Activated CD4-positive, alpha-beta T cell treated with anti-CD3 and anti-CD28 coated beads, Interleukin-2, amount 10 ng/mL, durations not matched to agents 24 days and 14 days (primary cell): ENCODE measurements around the gene SLC7A9. TPM values are rescaled to one million over a fixed set of nuclear protein-coding genes. Genes with fewer than 3 reads are reported as not detected.

Source experiments
- DNase-seq: peaks from one replicate; pipeline ENCODE4 v3.0.0; 2022
- H3K27ac Mint-ChIP-seq: one replicate; pipeline ENCODE4 v1.8.0; 2022; ENCODE audit warnings: mild to moderate bottlenecking, mixed read lengths
- H3K27me3 Mint-ChIP-seq: one replicate; pipeline ENCODE4 v1.8.0; 2022; ENCODE audit warnings: mixed read lengths
- H3K36me3 Mint-ChIP-seq: one replicate; pipeline ENCODE4 v1.8.0; 2022; ENCODE audit warnings: low read depth, mild to moderate bottlenecking, mixed read lengths
- H3K4me1 Mint-ChIP-seq: one replicate; pipeline ENCODE4 v1.8.0; 2021; ENCODE audit warnings: mixed read lengths
- H3K4me3 Mint-ChIP-seq: one replicate; pipeline ENCODE4 v1.8.0; 2022; ENCODE audit warnings: mild to moderate bottlenecking, moderate library complexity, mixed read lengths
- H3K9me3 Mint-ChIP-seq: one replicate; pipeline ENCODE4 v1.8.0; 2021; ENCODE audit warnings: mixed read lengths
- intact Hi-C: fragments of 100-400 bp; cut with micrococcal nuclease; formaldehyde crosslinking; loops from one replicate; pipeline ENCODE4 v1.15.1; 2023
- total RNA-seq: library from RNA; stranded (reverse); gene quantifications from 2 replicates; pipeline ENCODE4 v1.2.3, GENCODE V29; 2022

Gene SLC7A9
- 0.12 TPM in 1 of 2 replicates, not detected in the other for total RNA-seq

DNA sequence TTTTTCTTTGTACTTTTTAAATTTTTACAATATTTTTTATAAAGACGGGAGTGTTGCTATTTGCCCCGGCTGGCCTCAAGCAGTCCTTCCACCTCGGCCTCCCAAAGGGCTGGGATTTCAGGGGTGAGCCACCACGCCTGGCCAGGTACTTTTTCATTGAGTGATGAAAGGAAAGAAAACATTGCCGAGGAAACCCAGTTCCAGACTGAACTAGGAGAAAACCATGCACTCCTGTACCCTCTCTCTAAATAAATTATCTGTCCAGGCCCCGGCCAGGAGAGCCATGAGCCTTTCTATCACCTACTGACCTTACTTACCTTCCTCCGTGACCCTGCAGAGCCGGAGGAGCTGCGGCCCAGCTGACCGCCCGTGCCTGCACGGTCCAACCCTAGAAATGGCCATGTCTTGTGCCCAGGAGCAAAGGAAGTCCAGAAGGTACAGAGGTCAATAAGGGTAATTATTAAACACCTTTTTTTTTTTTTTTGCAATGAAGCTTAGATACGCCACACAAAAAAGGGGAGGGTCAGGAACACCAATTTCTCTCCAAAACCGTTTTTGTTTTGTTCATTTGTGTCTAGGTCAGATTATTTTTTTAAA is at the start of gene SLC7A9:
Gene SLC7A9, minus strand, starts transcription at position 399 of the 597 bp plus-strand sequence. CDS start 1,233 bp downstream, outside the sequence.
- no peak for DNase-seq
- no peak within 1 kb of the TSS for H3K27ac Mint-ChIP-seq
- no peaks in the 10 kb centered on the region for H3K36me3 Mint-ChIP-seq
- H3K27me3 Mint-ChIP-seq: no peaks in the 10 kb centered on the region
- intact Hi-C loops: no loop called here
- no peaks in the 10 kb centered on the region for H3K9me3 Mint-ChIP-seq
- H3K4me3 Mint-ChIP-seq: no peak within 1 kb of the TSS
- no peaks in the 10 kb centered on the region for H3K4me1 Mint-ChIP-seq

DNA sequence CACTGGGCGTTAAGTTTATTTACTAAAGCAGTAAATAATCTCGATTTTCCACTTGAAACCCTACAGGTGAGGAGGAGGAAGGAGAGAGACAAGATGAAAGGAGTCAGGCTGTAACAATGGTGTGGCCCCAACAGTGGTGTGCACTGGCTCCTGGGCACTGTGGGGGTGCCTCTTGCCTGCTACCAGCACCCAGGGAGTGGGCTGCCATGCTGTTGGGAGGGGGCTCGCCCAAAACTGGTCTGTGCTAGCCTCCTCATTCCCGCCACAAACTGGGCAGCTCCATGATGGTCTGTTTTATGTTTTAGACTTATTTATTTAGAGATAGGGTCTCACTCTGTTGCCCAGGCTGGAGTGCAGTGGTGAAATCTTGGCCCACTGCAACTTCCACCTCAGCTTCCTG is 49.8 kb upstream of the SLC7A9 start:
- H3K36me3 Mint-ChIP-seq: peaks cover 5% of the 10 kb centered on the region
- peaks cover 10% of the 10 kb centered on the region for H3K4me1 Mint-ChIP-seq
- H3K4me3 Mint-ChIP-seq: no peak overlapping the region
- no peaks in the 10 kb centered on the region for H3K9me3 Mint-ChIP-seq
- DNase-seq: no peak
- intact Hi-C loops: no loop called here
- no peak overlapping the region for H3K27ac Mint-ChIP-seq
- H3K27me3 Mint-ChIP-seq: no peaks in the 10 kb centered on the region

DNA sequence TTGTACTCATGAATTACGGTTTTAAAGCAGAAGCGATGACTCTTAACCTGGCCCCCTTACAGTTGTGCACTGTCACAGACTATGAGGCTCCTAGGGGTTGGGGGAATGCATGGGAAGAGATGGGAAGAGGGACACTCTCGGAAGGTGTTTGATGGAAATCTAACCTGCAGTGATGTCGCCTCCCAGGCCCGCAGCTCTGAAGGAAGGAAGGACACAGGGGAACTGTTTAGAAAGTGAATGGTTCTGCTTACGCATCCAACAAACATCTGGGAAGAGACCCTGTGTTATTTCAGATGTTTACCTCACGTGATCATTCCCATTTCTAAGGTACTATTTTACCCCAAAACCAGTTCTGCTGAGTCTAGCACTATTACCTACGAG is 48.0 kb upstream of the SLC7A9 start:
- Mint-ChIP-seq H3K4me3 (no peak overlapping the region), H3K27ac (peak overlapping the region; percentile 41), H3K36me3 (peaks cover 3% of the 10 kb centered on the region), H3K4me1 (peaks cover 10% of the 10 kb centered on the region), H3K9me3 (no peaks in the 10 kb centered on the region), H3K27me3 (no peaks in the 10 kb centered on the region)
- DNase-seq: no peak
- intact Hi-C loops: no loop called here

DNA sequence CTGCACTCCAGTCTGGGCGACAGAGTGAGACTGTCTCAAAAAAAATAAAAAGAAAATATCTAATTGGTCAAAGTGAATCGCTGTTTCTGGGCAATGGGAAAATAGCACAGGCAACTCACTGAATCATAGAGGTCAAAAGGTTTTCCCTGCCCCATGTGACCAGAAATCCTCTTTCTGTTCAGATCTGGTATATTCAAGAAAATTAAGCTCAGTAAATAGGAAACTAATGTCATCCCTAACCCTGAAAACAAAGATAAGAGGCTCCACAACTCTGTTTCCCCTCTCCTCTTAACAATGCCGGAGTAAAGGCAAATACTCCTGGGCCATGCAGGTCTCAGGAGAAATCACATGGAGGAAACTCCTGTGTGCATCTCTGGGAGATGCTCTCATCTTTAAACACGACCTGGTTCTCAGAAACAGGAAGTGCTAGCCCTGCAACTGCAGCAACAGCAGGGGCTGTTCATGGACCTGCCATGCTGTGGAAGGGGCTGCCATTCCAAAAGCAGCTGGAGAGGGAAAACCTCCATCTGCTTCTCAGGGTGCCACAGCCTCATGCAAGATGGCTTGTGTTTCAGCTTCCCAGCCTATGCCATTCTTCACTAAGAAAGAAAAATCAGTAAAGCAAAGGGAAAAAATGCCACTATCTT is 47.5 kb upstream of the SLC7A9 start:
- H3K27me3 Mint-ChIP-seq: no peaks in the 10 kb centered on the region
- H3K36me3 Mint-ChIP-seq: peaks cover 3% of the 10 kb centered on the region
- DNase-seq: no peak
- H3K4me3 Mint-ChIP-seq: no peak overlapping the region
- H3K9me3 Mint-ChIP-seq: no peaks in the 10 kb centered on the region
- no peak overlapping the region for H3K27ac Mint-ChIP-seq
- peaks cover 10% of the 10 kb centered on the region for H3K4me1 Mint-ChIP-seq
- intact Hi-C loops: no loop called here

DNA sequence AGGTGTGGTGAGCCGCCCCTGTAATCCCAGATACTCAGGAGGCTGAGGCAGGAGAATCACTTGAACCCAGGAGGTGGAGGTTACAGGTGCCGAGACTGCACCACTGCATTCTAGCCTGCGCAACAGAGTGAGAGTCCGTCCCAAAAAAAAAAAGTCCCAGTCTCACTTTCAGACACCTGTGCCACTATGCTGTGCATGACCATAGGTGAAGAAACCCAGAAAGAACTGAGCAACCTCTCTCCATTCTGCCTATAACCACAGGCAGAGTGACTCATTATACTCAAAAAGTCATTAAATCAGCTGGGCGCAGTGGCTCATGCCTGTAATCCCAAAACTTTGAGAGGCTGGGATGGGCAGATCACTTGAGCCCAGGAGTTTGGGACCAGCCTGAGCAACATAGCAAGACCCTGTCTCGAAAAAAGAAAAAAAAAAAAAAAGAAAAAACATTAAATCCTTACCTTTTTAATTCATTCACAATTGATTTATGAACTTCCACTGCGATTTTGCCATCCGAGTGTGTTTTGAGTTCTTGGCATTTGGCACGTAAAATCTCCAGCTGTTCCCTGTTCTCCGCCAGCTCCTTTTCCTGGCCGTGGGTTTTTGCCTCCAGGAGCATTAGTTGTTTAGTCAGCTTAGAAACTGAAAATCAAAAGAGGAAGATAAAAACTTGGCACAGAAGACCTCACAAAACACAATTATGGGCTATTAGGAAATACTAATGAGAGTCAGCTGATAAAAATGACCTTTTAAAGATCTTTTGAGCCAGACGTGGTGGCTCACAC is 45.5 kb upstream of the SLC7A9 start:
- Mint-ChIP-seq H3K36me3 (no peaks in the 10 kb centered on the region), H3K4me1 (peaks cover 7% of the 10 kb centered on the region), H3K27me3 (no peaks in the 10 kb centered on the region), H3K9me3 (no peaks in the 10 kb centered on the region), H3K27ac (no peak overlapping the region), H3K4me3 (no peak overlapping the region)
- no peak for DNase-seq
- intact Hi-C loops: no loop called here

DNA sequence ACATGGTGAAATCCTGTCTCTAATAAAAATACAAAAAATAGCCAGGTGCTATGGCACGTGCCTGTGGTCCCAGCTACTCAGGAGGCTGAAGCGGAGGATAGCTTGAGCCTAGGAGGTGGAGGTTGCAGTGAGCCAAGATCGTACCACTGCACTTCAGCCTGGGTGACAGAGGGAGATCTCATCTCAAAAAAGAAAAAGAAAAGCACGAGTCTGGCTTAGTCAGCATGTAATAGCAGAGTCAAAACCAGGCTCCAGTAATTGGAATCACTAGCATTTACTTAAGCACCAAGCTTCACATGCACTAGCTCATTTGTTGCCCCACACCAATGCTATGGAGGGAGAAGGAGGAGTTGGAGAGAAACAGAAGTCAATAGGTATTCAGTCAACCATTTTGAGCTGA is 41.9 kb upstream of the SLC7A9 start:
- no peaks in the 10 kb centered on the region for H3K27me3 Mint-ChIP-seq
- H3K4me3 Mint-ChIP-seq: no peak overlapping the region
- no peaks in the 10 kb centered on the region for H3K4me1 Mint-ChIP-seq
- no peak overlapping the region for H3K27ac Mint-ChIP-seq
- intact Hi-C loops: no loop called here
- peaks cover 2% of the 10 kb centered on the region for H3K36me3 Mint-ChIP-seq
- H3K9me3 Mint-ChIP-seq: no peaks in the 10 kb centered on the region
- no peak for DNase-seq

DNA sequence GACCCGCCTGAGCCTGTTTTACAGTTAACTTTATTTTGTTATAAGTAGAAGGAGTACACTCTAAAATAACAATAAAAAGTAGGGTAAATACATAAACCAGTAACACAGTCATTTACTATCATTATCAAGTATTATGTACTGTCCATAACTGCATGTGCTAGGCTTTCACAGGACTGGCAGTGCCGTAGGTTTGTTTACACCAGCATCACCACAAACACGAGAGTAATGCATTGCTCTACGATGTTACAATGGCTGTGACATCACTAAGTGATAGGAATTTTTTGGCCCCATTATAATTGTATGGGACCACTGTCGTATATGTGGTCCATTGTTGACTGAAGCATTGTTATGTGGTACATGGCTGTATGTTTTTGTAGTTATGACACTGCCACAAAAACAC is 41.3 kb upstream of the SLC7A9 start:
- no peak for DNase-seq
- Mint-ChIP-seq H3K36me3 (peaks cover 4% of the 10 kb centered on the region), H3K9me3 (no peaks in the 10 kb centered on the region), H3K4me1 (no peaks in the 10 kb centered on the region), H3K4me3 (no peak overlapping the region), H3K27ac (no peak overlapping the region), H3K27me3 (no peaks in the 10 kb centered on the region)
- intact Hi-C loops: no loop called here

DNA sequence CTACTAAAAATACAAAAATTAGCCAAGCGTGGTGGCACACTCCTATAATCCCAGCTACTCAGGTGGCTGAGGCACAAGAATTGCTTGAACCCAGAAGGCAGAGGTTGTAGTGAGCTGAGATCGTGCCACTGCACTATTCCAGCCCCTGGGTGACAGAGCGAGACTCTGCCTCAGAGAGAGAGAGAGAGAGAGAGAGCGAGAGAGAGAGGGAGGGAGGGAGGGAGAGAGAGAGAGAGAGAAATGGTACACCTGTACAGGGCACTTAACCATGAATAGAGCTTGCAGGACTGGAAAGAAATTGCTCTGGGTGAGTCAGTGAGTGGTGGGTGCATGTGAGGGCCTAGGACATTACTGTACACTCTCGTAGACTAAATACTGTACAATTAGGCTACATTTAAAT is 40.5 kb upstream of the SLC7A9 start:
- no peak overlapping the region for H3K27ac Mint-ChIP-seq
- no peaks in the 10 kb centered on the region for H3K9me3 Mint-ChIP-seq
- H3K4me1 Mint-ChIP-seq: no peaks in the 10 kb centered on the region
- H3K4me3 Mint-ChIP-seq: no peak overlapping the region
- no peaks in the 10 kb centered on the region for H3K27me3 Mint-ChIP-seq
- no peak for DNase-seq
- H3K36me3 Mint-ChIP-seq: peaks cover 4% of the 10 kb centered on the region
- intact Hi-C loops: no loop called here

DNA sequence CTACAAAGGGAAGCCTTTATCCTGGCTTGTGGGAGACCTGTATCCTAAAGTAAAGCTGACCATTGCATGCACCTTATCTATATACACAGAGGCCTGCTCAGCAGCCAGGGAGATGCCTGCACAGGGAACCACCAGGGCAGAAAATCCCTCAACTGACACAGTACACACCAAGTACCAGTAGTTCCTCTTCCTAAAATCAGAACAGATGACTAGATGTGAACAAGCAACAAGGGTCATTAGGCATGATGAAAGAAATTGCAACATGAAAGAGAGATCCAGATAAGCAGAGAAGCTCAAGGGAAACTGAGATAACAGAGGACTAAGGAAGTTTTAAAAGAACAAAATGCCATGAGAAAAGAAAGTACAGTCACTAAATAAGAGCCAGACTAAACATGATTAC is 39.7 kb upstream of the SLC7A9 start:
- no peaks in the 10 kb centered on the region for H3K9me3 Mint-ChIP-seq
- peaks cover 4% of the 10 kb centered on the region for H3K36me3 Mint-ChIP-seq
- no peak overlapping the region for H3K4me3 Mint-ChIP-seq
- no peaks in the 10 kb centered on the region for H3K27me3 Mint-ChIP-seq
- intact Hi-C loops: no loop called here
- no peaks in the 10 kb centered on the region for H3K4me1 Mint-ChIP-seq
- DNase-seq: no peak
- H3K27ac Mint-ChIP-seq: no peak overlapping the region

DNA sequence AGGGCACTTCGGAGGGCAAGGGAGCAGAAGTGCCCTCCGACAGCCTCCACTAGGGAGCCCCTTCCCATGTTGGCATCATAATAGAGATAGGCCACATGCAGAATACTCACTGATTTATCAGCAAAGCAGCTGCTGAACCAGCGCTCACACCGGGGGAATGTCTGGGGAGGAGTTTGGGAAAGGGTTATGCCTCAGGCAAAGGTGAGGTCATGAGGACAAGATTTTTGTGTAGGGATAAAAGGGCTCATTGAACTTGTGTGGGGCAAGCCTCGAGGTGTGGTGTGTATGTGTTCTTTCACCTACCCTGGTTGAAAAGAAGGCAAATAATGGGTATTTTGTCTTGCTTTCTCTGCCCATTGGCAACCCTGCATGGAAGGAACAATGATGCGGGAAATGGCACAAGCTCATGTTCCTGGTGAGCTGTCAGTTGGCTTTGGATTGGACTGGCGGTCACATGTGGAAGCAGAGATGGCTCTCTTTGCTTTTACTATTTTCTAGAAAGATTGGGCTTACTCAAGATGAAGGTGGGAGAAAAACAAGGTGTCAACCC is 39.1 kb upstream of the SLC7A9 start:
- Mint-ChIP-seq H3K27me3 (no peaks in the 10 kb centered on the region), H3K27ac (no peak overlapping the region)

DNA sequence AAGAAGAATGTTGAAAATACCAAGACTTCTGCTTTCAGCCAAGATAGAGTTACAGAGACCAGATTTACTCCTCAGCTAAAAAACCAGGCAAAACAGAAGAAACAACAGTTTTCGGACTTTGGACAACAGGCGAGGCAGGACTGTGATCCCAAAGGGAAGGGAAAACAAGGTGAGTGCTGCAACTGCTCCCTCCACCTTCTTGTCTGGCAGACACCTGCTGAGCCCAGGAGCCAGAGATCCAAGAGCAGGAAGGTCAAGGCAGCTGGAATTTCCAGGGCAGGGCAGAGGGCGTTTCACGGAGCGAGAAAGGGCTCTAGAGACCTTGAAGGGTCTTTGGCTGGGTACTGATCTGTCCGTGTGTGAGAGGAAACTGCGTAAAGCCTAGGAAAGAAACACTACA is 32.9 kb upstream of the SLC7A9 start:
- intact Hi-C loops: no loop called here
- Mint-ChIP-seq H3K4me1 (no peaks in the 10 kb centered on the region), H3K4me3 (no peak overlapping the region), H3K9me3 (no peaks in the 10 kb centered on the region), H3K27ac (no peak overlapping the region), H3K27me3 (no peaks in the 10 kb centered on the region), H3K36me3 (peaks cover 10% of the 10 kb centered on the region)
- DNase-seq: no peak

More for the DNA sequence above, 39.1 kb upstream of the SLC7A9 start:
- H3K9me3 Mint-ChIP-seq: no peaks in the 10 kb centered on the region
- no peak for DNase-seq
- H3K4me1 Mint-ChIP-seq: no peaks in the 10 kb centered on the region
- peaks cover 4% of the 10 kb centered on the region for H3K36me3 Mint-ChIP-seq
- intact Hi-C loops: no loop called here
- no peak overlapping the region for H3K4me3 Mint-ChIP-seq

DNA sequence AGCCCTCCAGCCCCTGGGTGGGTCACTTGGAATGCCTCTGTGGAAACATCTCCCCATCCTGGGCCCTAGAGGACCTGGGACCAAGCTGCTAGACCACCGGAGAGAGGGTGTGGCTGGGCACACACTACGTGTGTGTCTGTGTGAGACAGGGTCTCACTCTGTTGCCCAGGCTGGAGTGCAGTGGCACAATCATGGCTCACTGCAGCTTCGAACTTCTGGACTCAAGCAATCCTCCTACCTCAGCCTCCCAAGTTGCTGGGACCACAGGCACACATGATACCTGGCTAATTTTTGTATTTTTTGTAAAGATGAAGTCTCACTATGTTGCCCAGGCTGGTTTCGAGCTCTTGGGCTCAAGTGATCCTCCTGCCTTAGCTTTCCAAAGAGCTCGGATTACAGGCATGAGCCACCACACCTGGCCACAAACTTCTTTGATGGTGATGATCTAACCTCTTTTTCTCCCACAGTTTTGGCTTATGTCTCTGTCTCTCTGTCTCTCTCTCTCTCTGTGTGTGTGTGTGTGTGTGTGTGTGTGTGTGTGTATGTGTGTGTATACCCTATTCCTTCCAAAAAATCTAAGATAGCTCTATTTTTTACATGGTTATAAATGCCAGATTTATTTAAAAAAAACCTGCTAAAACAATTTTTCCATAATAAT is 32.1 kb upstream of the SLC7A9 start:
- no peak for DNase-seq
- Mint-ChIP-seq H3K9me3 (no peaks in the 10 kb centered on the region), H3K27ac (no peak overlapping the region), H3K36me3 (peaks cover 17% of the 10 kb centered on the region), H3K4me3 (no peak overlapping the region), H3K27me3 (no peaks in the 10 kb centered on the region), H3K4me1 (no peaks in the 10 kb centered on the region)
- intact Hi-C loops: no loop called here

DNA sequence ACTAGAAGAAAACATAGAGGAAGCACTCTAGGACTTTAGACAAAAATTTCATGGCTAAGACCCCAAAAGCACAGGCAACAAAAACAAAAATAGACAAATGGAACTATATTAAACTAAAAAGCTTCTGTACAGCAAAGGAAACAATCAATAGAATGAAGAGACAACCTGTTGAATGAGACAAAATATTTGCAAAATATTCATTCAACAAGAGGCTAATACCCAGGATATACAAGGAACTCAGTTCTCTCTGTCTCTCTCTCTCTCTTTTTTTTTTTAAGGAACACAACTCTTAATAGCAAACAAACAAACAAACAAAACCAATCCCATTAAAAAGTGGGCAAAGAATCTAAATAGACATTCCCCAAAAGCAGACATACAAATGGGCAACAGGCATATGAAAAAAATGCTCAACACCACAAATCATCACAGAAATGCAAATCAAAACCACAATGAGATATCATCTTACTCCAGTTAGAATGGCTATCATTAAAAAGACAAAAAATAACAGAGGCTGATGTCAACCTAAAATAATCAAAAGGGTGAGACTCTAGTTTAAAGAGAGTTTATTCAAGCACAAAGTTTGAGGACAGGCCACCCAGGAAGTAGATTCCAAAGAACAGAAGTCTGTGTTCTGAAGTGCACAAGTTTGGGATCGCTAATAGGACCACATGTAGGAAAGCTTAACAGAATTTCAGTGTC is 27.1 kb upstream of the SLC7A9 start:
- Mint-ChIP-seq H3K36me3 (peaks cover 29% of the 10 kb centered on the region), H3K4me3 (no peak overlapping the region)
- no peak for DNase-seq

More for the DNA sequence above, 27.1 kb upstream of the SLC7A9 start:
- H3K4me1 Mint-ChIP-seq: peaks cover 4% of the 10 kb centered on the region
- no peaks in the 10 kb centered on the region for H3K27me3 Mint-ChIP-seq
- H3K27ac Mint-ChIP-seq: no peak overlapping the region
- peaks cover 24% of the 10 kb centered on the region for H3K9me3 Mint-ChIP-seq
- intact Hi-C loops: no loop called here
